ENCODE data around the gene OR7A5. TPM values are rescaled to one million over a fixed set of nuclear protein-coding genes. Genes with fewer than 3 reads are reported as not detected.
A peak's percentile ranks its signal among the peaks of the same experiment; 100 is the strongest.
"Not testable (repeated sequence)": the region's sequence is repeated elsewhere in the genome, so short reads cannot be mapped to it uniquely, and the experiment has no call there.

The OR7A5 gene
- total RNA-seq, 1 experiment from 2014 or later, result not detected

GRCh38 chr19:14795078-14795721 lies 39.8 kb downstream of the OR7A5 start:
- Histone ChIP-seq H2BK12ac (ENCODE audit: insufficient read length, low read depth, low read length) (no peak overlapping the region), H2BK5ac (ENCODE audit: insufficient read length, low read length) (no peak overlapping the region), H4K20me1 (ENCODE audit: control insufficient read depth, insufficient read depth, insufficient read length) (no peaks in the 10 kb centered on the region), H4K91ac (ENCODE audit: insufficient read length, low read depth, low read length) (no peak overlapping the region), H3K14ac (ENCODE audit: insufficient read depth, low read length) (no peak overlapping the region), H4K5ac (ENCODE audit: insufficient read length, low read depth, low read length) (no peak overlapping the region), H3K56ac (ENCODE audit: insufficient read length, low read depth, low read length) (no peak overlapping the region), H4K8ac (replicated peaks; ENCODE audit: insufficient read length, low read depth, low read length) (no peak overlapping the region), H3K4ac (ENCODE audit: low read depth, low read length) (no peak overlapping the region), H3K79me1 (ENCODE audit: insufficient read depth, low read depth, low read length, poor library complexity, severe bottlenecking) (no peaks in the 10 kb centered on the region), H3T11ph (ENCODE audit: low read length) (no peak overlapping the region), H3K9me3 (ENCODE audit: control insufficient read depth, low read depth, low read length) (no peaks in the 10 kb centered on the region), H3K27me3 (ENCODE audit: insufficient read depth, low read length) (no peaks in the 10 kb centered on the region), H3K18ac (ENCODE audit: insufficient read length, low read depth, low read length) (no peak overlapping the region), H2BK20ac (ENCODE audit: low read depth, low read length, poor library complexity, severe bottlenecking) (no peak overlapping the region), H3K23me2 (ENCODE audit: insufficient read length, low read depth, low read length, poor library complexity, severe bottlenecking) (no peaks in the 10 kb centered on the region), H3K4me2 (ENCODE audit: insufficient read depth, insufficient read length, low read length) (no peak overlapping the region), H2AK5ac (ENCODE audit: insufficient read length, low read length) (no peak overlapping the region), H2BK120ac (ENCODE audit: low read depth, low read length, poor library complexity, severe bottlenecking) (no peak overlapping the region), H3K9ac (ENCODE audit: extremely low read depth, insufficient read length, low read length) (no peak overlapping the region), H3K23ac (ENCODE audit: insufficient read length, low read depth, low read length) (no peak overlapping the region), H3K27ac (ENCODE audit: insufficient read length, low read depth, low read length) (no peak overlapping the region), H2AFZ (ENCODE audit: low read length) (peak overlapping the region; percentile 42), H2BK15ac (ENCODE audit: low read depth, low read length) (no peak overlapping the region), H3K4me1 (ENCODE audit: insufficient read depth, low read length) (no peaks in the 10 kb centered on the region), H3K79me2 (ENCODE audit: insufficient read depth, low read length) (no peaks in the 10 kb centered on the region)
- no peaks in the 10 kb centered on the region for H3K4me1 Mint-ChIP-seq
- no peak for DNase-seq
- H3K27ac Mint-ChIP-seq, result no peak overlapping the region; a peak in 1 of 7 replicates
- TF ChIP-seq CTCF (conservative IDR thresholded peaks at IDR 0.05), result no peak
- no peak overlapping the region for H3K4me3 Mint-ChIP-seq
- no peaks in the 10 kb centered on the region; the same call in 1 of the 2 replicates for H3K27me3 Mint-ChIP-seq (ENCODE audit: low read depth)
- peaks cover 27 to 87% of the 10 kb centered on the region in 2 experiments for H3K9me3 Mint-ChIP-seq
- WGBS (ENCODE audit: extremely low coverage, insufficient read length, low lambda C conversion rate), result no CpG with 5 or more reads among the region's 5 CpGs
- H3K36me3 Mint-ChIP-seq (ENCODE audit: insufficient read depth in 1 of 3, low read depth in 3 of 3), result peaks cover 0 to 9% (median 3%) of the 10 kb centered on the region in 3 experiments; a peak in 3 of 7 replicates

DNA sequence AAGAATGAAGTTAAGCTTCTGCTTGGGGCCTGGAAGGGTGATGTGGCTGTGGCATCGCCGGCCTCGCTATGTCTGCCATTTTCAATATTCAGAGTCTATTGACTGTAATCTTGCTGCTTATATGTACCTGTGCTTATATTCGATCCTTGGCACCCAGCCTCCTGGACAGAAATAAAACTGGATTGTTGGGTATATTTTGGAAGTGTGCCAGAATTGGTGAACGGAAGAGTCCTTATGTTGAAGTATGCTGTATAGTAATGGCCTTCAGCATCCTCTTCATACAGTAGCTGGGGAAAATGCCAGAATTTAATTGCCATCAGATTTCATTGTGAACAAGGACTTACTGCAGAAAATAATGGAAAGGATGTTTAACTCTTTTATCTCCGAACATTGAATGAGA lies 42.7 kb downstream of the OR7A5 start:
- H3K4me1 Mint-ChIP-seq; H3K9ac ChIP-seq (ENCODE audit: extremely low read depth, insufficient read length, low read length); H2BK5ac ChIP-seq (ENCODE audit: insufficient read length, low read length); H3K14ac ChIP-seq (ENCODE audit: insufficient read depth, low read length); H4K5ac ChIP-seq (ENCODE audit: insufficient read length, low read depth, low read length); DNase-seq; H4K8ac ChIP-seq (replicated peaks; ENCODE audit: insufficient read length, low read depth, low read length); H3K56ac ChIP-seq (ENCODE audit: insufficient read length, low read depth, low read length); H3K36me3 Mint-ChIP-seq (ENCODE audit: insufficient read depth in 1 of 3, low read depth in 3 of 3); H3K9me3 ChIP-seq (ENCODE audit: control insufficient read depth, low read depth, low read length); H2AFZ ChIP-seq (ENCODE audit: low read length); H3K23me2 ChIP-seq (ENCODE audit: insufficient read length, low read depth, low read length, poor library complexity, severe bottlenecking); H3K79me1 ChIP-seq (ENCODE audit: insufficient read depth, low read depth, low read length, poor library complexity, severe bottlenecking); H3K18ac ChIP-seq (ENCODE audit: insufficient read length, low read depth, low read length); H2BK120ac ChIP-seq (ENCODE audit: low read depth, low read length, poor library complexity, severe bottlenecking); H3K4ac ChIP-seq (ENCODE audit: low read depth, low read length); H3K27me3 ChIP-seq (ENCODE audit: insufficient read depth, low read length); H2AK5ac ChIP-seq (ENCODE audit: insufficient read length, low read length); H3K27ac ChIP-seq (ENCODE audit: insufficient read length, low read depth, low read length); H4K20me1 ChIP-seq (ENCODE audit: control insufficient read depth, insufficient read depth, insufficient read length); H3T11ph ChIP-seq (ENCODE audit: low read length); H3K27me3 Mint-ChIP-seq (ENCODE audit: low read depth); H2BK20ac ChIP-seq (ENCODE audit: low read depth, low read length, poor library complexity, severe bottlenecking); H3K79me2 ChIP-seq (ENCODE audit: insufficient read depth, low read length); H3K27ac Mint-ChIP-seq; H4K91ac ChIP-seq (ENCODE audit: insufficient read length, low read depth, low read length); H3K4me2 ChIP-seq (ENCODE audit: insufficient read depth, insufficient read length, low read length); H2BK12ac ChIP-seq (ENCODE audit: insufficient read length, low read depth, low read length); H3K4me1 ChIP-seq (ENCODE audit: insufficient read depth, low read length); H3K4me3 Mint-ChIP-seq; H2BK15ac ChIP-seq (ENCODE audit: low read depth, low read length); H3K23ac ChIP-seq (ENCODE audit: insufficient read length, low read depth, low read length): not testable (repeated sequence)
- WGBS (ENCODE audit: extremely low coverage, insufficient read length, low lambda C conversion rate), result no CpG with 5 or more reads among the region's 6 CpGs
- H3K9me3 Mint-ChIP-seq, result peaks cover 22 to 84% of the 10 kb centered on the region in 2 experiments

Measured in H9 (cell line).